ENCODE measurements around the gene COQ8A.

DNA sequence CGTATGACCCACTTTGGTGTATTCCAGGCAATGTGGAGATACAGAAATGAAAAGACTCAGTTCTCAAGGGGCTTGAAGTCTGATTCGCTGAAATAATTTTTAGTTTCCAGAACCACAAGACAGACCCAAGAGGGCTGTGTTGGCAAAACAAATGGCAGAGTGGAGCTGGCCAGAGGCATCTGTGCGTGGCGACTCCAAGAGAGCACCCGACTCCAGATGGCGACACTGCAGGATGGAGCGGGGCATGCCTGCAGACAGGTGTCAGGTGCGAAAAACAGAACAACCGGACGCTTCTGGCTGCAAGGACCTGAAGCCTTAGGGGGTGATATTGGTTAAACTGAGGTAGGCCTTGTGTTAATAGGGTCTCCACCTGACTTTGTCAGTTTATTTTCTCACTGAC is 31.7 kb upstream of the COQ8A start:
- TF ChIP-seq EZH2 (IDR thresholded peaks at IDR 0.05; ENCODE audit: borderline replicate concordance, low read depth, low read length, severe bottlenecking) = no peak
- TF ChIP-seq, protein P1, sequence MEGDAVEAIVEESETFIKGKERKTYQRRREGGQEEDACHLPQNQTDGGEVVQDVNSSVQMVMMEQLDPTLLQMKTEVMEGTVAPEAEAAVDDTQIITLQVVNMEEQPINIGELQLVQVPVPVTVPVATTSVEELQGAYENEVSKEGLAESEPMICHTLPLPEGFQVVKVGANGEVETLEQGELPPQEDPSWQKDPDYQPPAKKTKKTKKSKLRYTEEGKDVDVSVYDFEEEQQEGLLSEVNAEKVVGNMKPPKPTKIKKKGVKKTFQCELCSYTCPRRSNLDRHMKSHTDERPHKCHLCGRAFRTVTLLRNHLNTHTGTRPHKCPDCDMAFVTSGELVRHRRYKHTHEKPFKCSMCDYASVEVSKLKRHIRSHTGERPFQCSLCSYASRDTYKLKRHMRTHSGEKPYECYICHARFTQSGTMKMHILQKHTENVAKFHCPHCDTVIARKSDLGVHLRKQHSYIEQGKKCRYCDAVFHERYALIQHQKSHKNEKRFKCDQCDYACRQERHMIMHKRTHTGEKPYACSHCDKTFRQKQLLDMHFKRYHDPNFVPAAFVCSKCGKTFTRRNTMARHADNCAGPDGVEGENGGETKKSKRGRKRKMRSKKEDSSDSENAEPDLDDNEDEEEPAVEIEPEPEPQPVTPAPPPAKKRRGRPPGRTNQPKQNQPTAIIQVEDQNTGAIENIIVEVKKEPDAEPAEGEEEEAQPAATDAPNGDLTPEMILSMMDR (IDR thresholded peaks at IDR 0.05; ENCODE audit: borderline replicate concordance, extremely low read depth, low read length, poor library complexity, severe bottlenecking) = no peak

All from DND-41 (cell line).